ENCODE measurements around the gene SCRN2. TPM values are rescaled to one million over a fixed set of nuclear protein-coding genes. Genes with fewer than 3 reads are reported as not detected.
A peak's percentile ranks its signal among the peaks of the same experiment; 100 is the strongest.

SCRN2 gene
- total RNA-seq, 2 donors from 2014 or later = 21.4 to 27.1 TPM

GRCh38 chr17:47792457-47792856, 48.6 kb downstream of the SCRN2 start:
- Mint-ChIP-seq H3K27me3 (peaks cover 65% of the 10 kb centered on the region), H3K4me1 (peaks cover 3% of the 10 kb centered on the region), H3K27ac (no peak overlapping the region), H3K4me3 (no peak overlapping the region), H3K36me3 (ENCODE audit: low read depth) (peaks cover 4% of the 10 kb centered on the region)
- DNase-seq = no peak
- no peak for ATAC-seq
- H3K9me3 ChIP-seq (ENCODE audit: control insufficient read depth, low read length, poor library complexity, severe bottlenecking) = no peaks in the 10 kb centered on the region

- Mint-ChIP-seq H3K4me1 (peaks cover 3% of the 10 kb centered on the region), H3K27ac (no peak overlapping the region), H3K36me3 (ENCODE audit: low read depth) (peaks cover 4% of the 10 kb centered on the region), H3K27me3 (peaks cover 65% of the 10 kb centered on the region), H3K4me3 (peak overlapping the region; percentile 73)
- ATAC-seq (no peak), DNase-seq (no peak)
- no peaks in the 10 kb centered on the region for H3K9me3 ChIP-seq (ENCODE audit: control insufficient read depth, low read length, poor library complexity, severe bottlenecking)
Observed at GRCh38 chr17:47791025-47791424, 50.0 kb downstream of the SCRN2 start.

DNA sequence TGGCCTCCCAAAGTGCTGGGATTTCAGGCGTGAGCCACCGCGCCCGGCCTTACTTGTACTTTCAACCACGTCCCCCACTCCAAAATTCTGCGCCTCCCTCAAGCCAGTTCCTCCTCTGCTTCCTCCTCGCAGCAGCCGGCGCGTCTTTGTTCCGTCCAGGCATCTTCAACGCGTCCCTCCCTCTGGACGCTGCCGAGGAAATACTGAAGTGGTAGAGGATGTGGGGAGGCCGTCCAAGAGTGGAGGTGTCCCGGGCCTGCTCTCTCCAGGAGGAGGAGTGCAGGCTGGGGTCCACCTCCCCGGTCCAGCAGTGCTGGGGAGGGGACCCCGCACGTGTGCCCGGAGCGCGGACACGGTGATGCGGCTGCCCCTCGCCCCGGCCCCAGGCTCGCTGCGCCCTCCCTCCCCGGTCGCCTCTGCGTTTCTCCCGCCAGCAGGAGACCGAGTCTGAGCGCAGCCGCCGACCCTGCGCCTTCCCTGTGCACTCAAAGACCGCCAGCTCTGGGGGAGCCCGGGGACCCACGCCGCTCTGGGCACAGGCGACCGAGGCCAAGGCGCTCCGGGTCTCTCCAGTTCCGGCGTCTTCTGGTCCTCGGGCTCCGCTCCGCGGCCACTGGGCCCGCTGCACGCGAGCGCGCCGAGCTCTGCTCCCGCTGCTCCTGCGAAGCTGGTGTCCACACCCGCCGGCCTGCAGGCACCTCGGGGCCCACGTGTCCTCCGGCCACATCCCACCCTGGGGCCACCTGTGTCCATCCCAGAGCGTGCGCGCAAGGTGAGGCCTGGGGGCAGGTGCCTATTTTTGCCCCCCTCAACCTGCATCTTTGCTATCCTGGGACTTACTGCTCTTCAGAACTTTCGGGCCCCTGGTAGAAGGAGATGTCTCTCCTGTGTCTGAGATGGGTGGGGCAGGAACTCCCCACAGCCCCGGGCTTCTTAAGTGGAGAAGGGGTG, 51.2 kb downstream of the SCRN2 start:
- Mint-ChIP-seq H3K4me1 (peaks cover 3% of the 10 kb centered on the region), H3K27ac (no peak overlapping the region), H3K4me3 (peak overlapping the region; percentile 73), H3K36me3 (ENCODE audit: low read depth) (peaks cover 4% of the 10 kb centered on the region), H3K27me3 (peaks cover 66% of the 10 kb centered on the region)
- H3K9me3 ChIP-seq (ENCODE audit: control insufficient read depth, low read length, poor library complexity, severe bottlenecking) = no peaks in the 10 kb centered on the region
- ATAC-seq = peak; percentile 82
- peak in 1 of 3 donors; percentile 20 for DNase-seq

Other genes starting within 250 kb of the SCRN2 start
- gene KPNB1, start 191.4 kb downstream of the SCRN2 start, total RNA-seq = 100 to 1,000 TPM; 183 to 196 TPM
- gene TBKBP1, start 147.1 kb downstream of the SCRN2 start, total RNA-seq = 1 to 10 TPM; 2.4 to 2.6 TPM
- 1 to 10 TPM; 7.9 to 8.8 TPM for gene TBX21, start 108.0 kb downstream of the SCRN2 start, total RNA-seq
- 10 to 100 TPM; 52.4 to 59.6 TPM for gene OSBPL7, start 19.5 kb downstream of the SCRN2 start, total RNA-seq
- 10 to 100 TPM; 82.3 to 90.2 TPM for gene MRPL10, start 9.7 kb downstream of the SCRN2 start, total RNA-seq
- gene LRRC46, start 9.6 kb downstream of the SCRN2 start, total RNA-seq = under 1 TPM; 0.90 to 0.99 TPM
- gene SP6, start 9.9 kb upstream of the SCRN2 start, total RNA-seq = under 1 TPM; 0.20 to 0.21 TPM
- gene SP2, start 55.0 kb upstream of the SCRN2 start, total RNA-seq = 10 to 100 TPM; 28.2 to 33.2 TPM
- 10 to 100 TPM in 1 of 2 donors, 1 to 10 TPM in 1; 7.1 to 10.5 TPM for gene PNPO, start 100.3 kb upstream of the SCRN2 start, total RNA-seq
- gene PRR15L, start 116.6 kb upstream of the SCRN2 start, total RNA-seq = not detected
- gene CDK5RAP3, start 129.8 kb upstream of the SCRN2 start, total RNA-seq = 100 to 1,000 TPM; 228 to 231 TPM
- 1 to 10 TPM in 1 of 2 donors, not detected in 1; 1.0 TPM for gene COPZ2, start 196.5 kb upstream of the SCRN2 start, total RNA-seq
- gene NFE2L1, start 207.1 kb upstream of the SCRN2 start, total RNA-seq = 10 to 100 TPM; 41.2 to 42.2 TPM